ENCODE data around the gene SAMD11.

SAMD11 gene

GRCh38 chr1:942864-943533 is 19.3 kb downstream of the SAMD11 start:
- Histone ChIP-seq H3K79me2 (ENCODE audit: control insufficient read depth, low read length) (no peaks in the 10 kb centered on the region), H3K4me1 (ENCODE audit: control insufficient read depth, low read length) (peaks cover 20% of the 10 kb centered on the region), H4K20me1 (ENCODE audit: control insufficient read depth, insufficient read depth, low read depth, low read length) (peaks cover 9% of the 10 kb centered on the region), H3K4me3 (ENCODE audit: low read length) (no peak overlapping the region), H3K9me3 (ENCODE audit: control insufficient read depth, insufficient read depth, low read length) (no peaks in the 10 kb centered on the region), H3K36me3 (ENCODE audit: control insufficient read depth, low read length) (peaks cover 24% of the 10 kb centered on the region), H3K27me3 (ENCODE audit: control insufficient read depth, low read length) (peaks cover 47% of the 10 kb centered on the region), H3K27ac (ENCODE audit: low read depth, low read length) (no peak overlapping the region), H3F3A (ENCODE audit: control insufficient read depth, insufficient read depth) (no peaks in the 10 kb centered on the region), H3K9me2 (replicated peaks; ENCODE audit: control insufficient read depth, low read length) (no peaks in the 10 kb centered on the region), H3K4me2 (ENCODE audit: low read length) (no peak overlapping the region)
- no peak for TF ChIP-seq EZH2phosphoT487 (IDR thresholded peaks at IDR 0.05; ENCODE audit: borderline replicate concordance, low read length)
- TF ChIP-seq CTCF (IDR thresholded peaks at IDR 0.05; ENCODE audit: low read depth, low read length, poor library complexity, severe bottlenecking): no peak

- H3K9me3 ChIP-seq (ENCODE audit: control insufficient read depth, insufficient read depth, low read length): no peaks in the 10 kb centered on the region
- H3K4me3 ChIP-seq (ENCODE audit: low read length): no peak overlapping the region
- H3K27me3 ChIP-seq (ENCODE audit: control insufficient read depth, low read length): peaks cover 43% of the 10 kb centered on the region
- no peak overlapping the region for H3K27ac ChIP-seq (ENCODE audit: low read depth, low read length)
- H3F3A ChIP-seq (ENCODE audit: control insufficient read depth, insufficient read depth): no peaks in the 10 kb centered on the region
- peaks cover 9% of the 10 kb centered on the region for H4K20me1 ChIP-seq (ENCODE audit: control insufficient read depth, insufficient read depth, low read depth, low read length)
- no peaks in the 10 kb centered on the region for H3K9me2 ChIP-seq (replicated peaks; ENCODE audit: control insufficient read depth, low read length)
- no peaks in the 10 kb centered on the region for H3K79me2 ChIP-seq (ENCODE audit: control insufficient read depth, low read length)
- no peak for TF ChIP-seq CTCF (IDR thresholded peaks at IDR 0.05; ENCODE audit: low read depth, low read length, poor library complexity, severe bottlenecking)
- TF ChIP-seq EZH2phosphoT487 (IDR thresholded peaks at IDR 0.05; ENCODE audit: borderline replicate concordance, low read length): no peak
- H3K4me1 ChIP-seq (ENCODE audit: control insufficient read depth, low read length): peaks cover 20% of the 10 kb centered on the region
- no peak overlapping the region for H3K4me2 ChIP-seq (ENCODE audit: low read length)
- peaks cover 31% of the 10 kb centered on the region for H3K36me3 ChIP-seq (ENCODE audit: control insufficient read depth, low read length)
Measured at GRCh38 chr1:943545-944340, 20.0 kb downstream of the SAMD11 start.

GRCh38 chr1:944341-945325 is 20.9 kb downstream of the SAMD11 start:
- Histone ChIP-seq H3K4me2 (ENCODE audit: low read length) (no peak overlapping the region), H3K79me2 (ENCODE audit: control insufficient read depth, low read length) (no peaks in the 10 kb centered on the region), H3K9me2 (replicated peaks; ENCODE audit: control insufficient read depth, low read length) (no peaks in the 10 kb centered on the region), H3K4me3 (ENCODE audit: low read length) (no peak overlapping the region), H3K27ac (ENCODE audit: low read depth, low read length) (no peak overlapping the region), H3K27me3 (ENCODE audit: control insufficient read depth, low read length) (peaks cover 34% of the 10 kb centered on the region), H3K9me3 (ENCODE audit: control insufficient read depth, insufficient read depth, low read length) (no peaks in the 10 kb centered on the region), H3K4me1 (ENCODE audit: control insufficient read depth, low read length) (peaks cover 20% of the 10 kb centered on the region), H3F3A (ENCODE audit: control insufficient read depth, insufficient read depth) (no peaks in the 10 kb centered on the region), H4K20me1 (ENCODE audit: control insufficient read depth, insufficient read depth, low read depth, low read length) (peaks cover 9% of the 10 kb centered on the region), H3K36me3 (ENCODE audit: control insufficient read depth, low read length) (peaks cover 39% of the 10 kb centered on the region)
- no peak for TF ChIP-seq CTCF (IDR thresholded peaks at IDR 0.05; ENCODE audit: low read depth, low read length, poor library complexity, severe bottlenecking)
- no peak for TF ChIP-seq EZH2phosphoT487 (IDR thresholded peaks at IDR 0.05; ENCODE audit: borderline replicate concordance, low read length)
